Kidney (tissue), 14 donors: ENCODE data around the gene ZNF668. TPM values are rescaled to one million over a fixed set of nuclear protein-coding genes. Genes with fewer than 3 reads are reported as not detected.

Experiments
- DNase-seq, 5 donors: peaks; one replicate each; pipeline ENCODE4 v3.0.0-alpha.2; 2013 to 2020
- FAIRE-seq: peaks from 2 replicates; lab custom pipeline; 2012; peaks lifted over from hg19 to GRCh38; lab: Jason Lieb, UNC
- H3K27ac ChIP-seq, 2 donors: one replicate each; pipeline ENCODE4 v1.7.0; 2013; ENCODE audit warnings: low read depth in 2 of 2, low read length in 2 of 2, inconsistent platforms in 1 of 2
- H3K27me3 ChIP-seq: one replicate; pipeline ENCODE4 v1.7.1; 2013; ENCODE audit warnings: low read length, inconsistent platforms; ENCODE audit not compliant: control insufficient read depth, insufficient read depth
- H3K36me3 ChIP-seq, 3 donors: one replicate each; pipeline versions ENCODE4 v1.7.0 to v1.7.1; 2013; ENCODE audit warnings: low read length in 3 of 3, control low read depth in 1 of 3, inconsistent platforms in 1 of 3; ENCODE audit not compliant: insufficient read depth in 3 of 3, control insufficient read depth in 2 of 3
- H3K4me1 ChIP-seq, 3 donors: one replicate each; pipeline versions ENCODE4 v1.7.0 to v1.7.1; 2013; ENCODE audit warnings: low read length in 3 of 3, inconsistent platforms in 1 of 3, low read depth in 1 of 3; ENCODE audit not compliant: control insufficient read depth in 2 of 3, insufficient read depth in 2 of 3
- H3K4me3 ChIP-seq, 3 donors: one replicate each; pipeline versions ENCODE4 v1.7.0 to v1.8.1; 2013; ENCODE audit warnings: low read length in 3 of 3, control low read depth in 1 of 3, inconsistent platforms in 1 of 3
- H3K9ac ChIP-seq, 3 donors: one replicate each; pipeline versions ENCODE4 v1.7.0 to v1.7.1; 2013; ENCODE audit warnings: low read length in 3 of 3, control low read depth in 1 of 3, inconsistent platforms in 1 of 3
- H3K9me3 ChIP-seq, 3 donors: one replicate each; pipeline versions ENCODE4 v1.7.0 to v1.7.1; 2013; ENCODE audit warnings: low read length in 3 of 3, control low read depth in 1 of 3, inconsistent platforms in 1 of 3; ENCODE audit not compliant: control insufficient read depth in 2 of 3, insufficient read depth in 1 of 3
- CTCF ChIP-seq: IDR thresholded peaks from 3 replicates; pipeline ENCODE4 v1.5.1; 2012; ENCODE audit warnings: mild to moderate bottlenecking, moderate library complexity, borderline replicate concordance; ENCODE audit not compliant: insufficient read depth; ENCODE audit errors: extremely low read depth
- intact Hi-C: fragments of 100-400 bp; cut with DNase I; formaldehyde crosslinking; loops from one replicate; pipeline ENCODE4 v1.11.1; 2022
- polyA plus RNA-seq: library from polyadenylated mRNA; stranded (reverse); fragments of 350-450 nt; fragmentation: Illumina TruSeq; extraction: RNeasy Lipid Tissue Mini Kit (QIAGEN cat#74804); gene quantifications from one replicate; pipeline ENCODE4 v1.2.3, GENCODE V29; 2014; ENCODE audit warnings: low read depth, low replicate concordance; ENCODE audit not compliant: insufficient read depth
- total RNA-seq: library from RNA; stranded (reverse); fragmentation: NEBNext Ultra II Directional; extraction: Animal tissue kit (Norgen Biotek cat#: 25700); gene quantifications from one replicate; pipeline ENCODE4 v1.2.1, GENCODE V29; 2021
- donor health status: control.
- donor health status: control.
- donor health status: control.
- donor health status: control.
- donor health status: control.
- donor health status: DM: yes; HTN: yes; CAD: no.
- donor health status: Normal renal cell carcinoma (clear cell type).

The ZNF668 gene
- total and polyA plus RNA-seq, 2 donors from 2014 or later, result 5.4 to 6.4 TPM

- Histone ChIP-seq H3K36me3 (peaks cover 0 to 11% (median 4%) of the 10 kb centered on the region in 3 donors), H3K27ac (peak within 1 kb of the TSS; percentile 82 to 90), H3K27me3 (no peaks in the 10 kb centered on the region), H3K4me1 (peaks cover 0 to 10% (median 0%) of the 10 kb centered on the region in 3 donors), H3K9ac (peak within 1 kb of the TSS; percentile 58 to 75 (median 63)), H3K4me3 (peak within 1 kb of the TSS; percentile 59 to 93 (median 82)), H3K9me3 (no peaks in the 10 kb centered on the region)
- intact Hi-C loops, result no loop called here
- peak; percentile 13 for FAIRE-seq
- no peak for TF ChIP-seq CTCF
- DNase-seq, result peak; percentile 95 to 98 (median 96)
Observed at GRCh38 chr16:31094424-31095120, 20.5 kb upstream of the ZNF668 start, which contains the start of gene VKORC1. VKORC1 (minus strand) TSS chr16:31094797; CDS start chr16:31094729, 68 bp downstream.

- H3K9me3 ChIP-seq, result no peaks in the 10 kb centered on the region
- FAIRE-seq, result no peak
- peak overlapping the region; percentile 59 to 93 (median 82) for H3K4me3 ChIP-seq
- H3K27me3 ChIP-seq, result no peaks in the 10 kb centered on the region
- peak in 3 of 5 donors; percentile 34 to 70 (median 46) for DNase-seq
- peaks cover 0 to 11% (median 4%) of the 10 kb centered on the region in 3 donors for H3K36me3 ChIP-seq
- no peak for TF ChIP-seq CTCF
- peaks cover 0 to 10% (median 0%) of the 10 kb centered on the region in 3 donors for H3K4me1 ChIP-seq
- peak overlapping the region; percentile 58 to 75 (median 63) for H3K9ac ChIP-seq
- intact Hi-C loops, result no loop called here
- peak overlapping the region; percentile 82 to 90 for H3K27ac ChIP-seq
Observed at GRCh38 chr16:31094088-31094423, 20.0 kb upstream of the ZNF668 start.

- Histone ChIP-seq H3K4me3 (no peak overlapping the region), H3K9ac (no peak overlapping the region)
- intact Hi-C loops, result no loop called here
Observed at GRCh38 chr16:31093132-31093703, 19.2 kb upstream of the ZNF668 start.

More at GRCh38 chr16:31093132-31093703, 19.2 kb upstream of the ZNF668 start:
- TF ChIP-seq CTCF, result no peak
- DNase-seq, result peak in 4 of 5 donors; percentile 20 to 84 (median 47)
- Histone ChIP-seq H3K27me3 (no peaks in the 10 kb centered on the region), H3K27ac (no peak overlapping the region), H3K36me3 (peaks cover 0 to 11% (median 4%) of the 10 kb centered on the region in 3 donors), H3K4me1 (peaks cover 0 to 10% (median 0%) of the 10 kb centered on the region in 3 donors), H3K9me3 (no peaks in the 10 kb centered on the region)
- no peak for FAIRE-seq
